NCI-H748 (cell line): ENCODE results near the gene TPM4.

Experiments
- DNase-seq: peaks from one replicate; lab custom pipeline; 2025; ENCODE audit not compliant: unreplicated experiment; lab: John Stamatoyannopoulos, UW

The TPM4 gene

GRCh38 chr19:16121967-16122366 lies 45.7 kb downstream of the TPM4 start:
- DNase-seq, result no peak

GRCh38 chr19:16124953-16125352 lies 48.7 kb downstream of the TPM4 start:
- no peak for DNase-seq

- no peak for DNase-seq
These were observed 49.6 kb downstream of the TPM4 start for GRCh38 chr19:16125737-16126495.

GRCh38 chr19:16127080-16127479 lies 50.8 kb downstream of the TPM4 start:
- no peak for DNase-seq

GRCh38 chr19:16127776-16128371 lies 51.6 kb downstream of the TPM4 start:
- DNase-seq, result no peak

- DNase-seq, result no peak
These were observed 55.4 kb downstream of the TPM4 start for GRCh38 chr19:16131648-16132047.

GRCh38 chr19:16133818-16134217 lies 57.5 kb downstream of the TPM4 start:
- no peak for DNase-seq

- no peak for DNase-seq
These were observed 58.2 kb downstream of the TPM4 start for GRCh38 chr19:16134510-16134909.

GRCh38 chr19:16135430-16136127 lies 59.3 kb downstream of the TPM4 start:
- DNase-seq, result no peak

GRCh38 chr19:16136185-16136999 lies 60.1 kb downstream of the TPM4 start:
- peak; percentile 14 for DNase-seq

- no peak for DNase-seq
These were observed 63.5 kb downstream of the TPM4 start for GRCh38 chr19:16139752-16140151.

- no peak for DNase-seq
These were observed 64.7 kb downstream of the TPM4 start for GRCh38 chr19:16141043-16141442.

GRCh38 chr19:16142032-16142580 lies 65.8 kb downstream of the TPM4 start:
- DNase-seq, result no peak

- DNase-seq, result peak; percentile 49
These were observed 67.3 kb downstream of the TPM4 start, which contains the start of gene HSH2D for GRCh38 chr19:16143399-16144215. Gene HSH2D, plus strand, starts transcription at chr19:16143685. Its CDS starts 5,066 bp downstream, at chr19:16148751.

- no peak for DNase-seq
These were observed 67.9 kb downstream of the TPM4 start for GRCh38 chr19:16144216-16144581.

GRCh38 chr19:16146112-16146511 lies 69.8 kb downstream of the TPM4 start:
- DNase-seq, result no peak

GRCh38 chr19:16148443-16149229 lies 72.3 kb downstream of the TPM4 start:
- no peak for DNase-seq
